Gastrocnemius medialis (tissue), 4 donors: ENCODE results near the gene OAT. TPM values are rescaled to one million over a fixed set of nuclear protein-coding genes. Genes with fewer than 3 reads are reported as not detected.

Experiments used
- ATAC-seq, 2 donors: fragments of 150-250 bp; one replicate each; pipeline ENCODE4 v1.9.1; 2016
- DNase-seq, 2 donors: peaks; one replicate each; pipeline ENCODE4 v3.0.0-alpha.2; 2019
- H3K27ac ChIP-seq, 4 donors: fragments of 200-600 bp; sonication (generic); 1 replicate in 1 of 4; 2 replicates in 3 of 4; pipeline ENCODE4 v1.5.1; 2016 to 2018; ENCODE audit warnings: mild to moderate bottlenecking in 2 of 4, moderate library complexity in 1 of 4
- H3K27me3 ChIP-seq, 3 donors: fragments of 200-600 bp; sonication (generic) in 2 of 3; 1 replicate in 1 of 3; 2 replicates in 2 of 3; pipeline versions ENCODE4 v1.5.1 to v1.6.0; 2016 to 2019; ENCODE audit warnings: mild to moderate bottlenecking in 1 of 3, moderate library complexity in 1 of 3
- H3K36me3 ChIP-seq, 2 donors: fragments of 200-600 bp; sonication (generic) in 1 of 2; one replicate each; pipeline ENCODE4 v1.5.1; 2017 to 2018
- H3K4me1 ChIP-seq, 2 donors: fragments of 200-600 bp; sonication (generic) in 1 of 2; one replicate each; pipeline ENCODE4 v1.5.1; 2016 to 2017; ENCODE audit warnings: mild to moderate bottlenecking in 2 of 2
- H3K4me3 ChIP-seq, 4 donors: fragments of 200-600 bp; sonication (generic) in 3 of 4; 1 replicate in 1 of 4; 2 replicates in 3 of 4; pipeline ENCODE4 v1.5.1; 2016 to 2019; ENCODE audit warnings: mild to moderate bottlenecking in 2 of 4
- H3K9me3 ChIP-seq, 3 donors: fragments of 200-600 bp; sonication (generic) in 2 of 3; 1 replicate in 1 of 3; 2 replicates in 2 of 3; pipeline ENCODE4 v1.5.1; 2016 to 2019
- CTCF ChIP-seq, 5 experiments: fragments of 450-650 bp in 3 of 5; fragments of 200-600 bp in 2 of 5; sonication (generic) in 2 of 5; IDR thresholded peaks in 4 of 5; conservative IDR thresholded peaks in 1 of 5; 1 replicate in 4 of 5; 2 replicates in 1 of 5; pipeline ENCODE4 v1.5.1; 2016 to 2019; ENCODE audit warnings: antibody characterized with exemption in 5 of 5, mild to moderate bottlenecking in 3 of 5, moderate library complexity in 3 of 5
- POLR2A ChIP-seq, 2 donors: fragments of 450-650 bp; IDR thresholded peaks; one replicate each; pipeline ENCODE4 v1.6.1; 2017; ENCODE audit warnings: antibody characterized with exemption in 2 of 2, mild to moderate bottlenecking in 2 of 2, moderate library complexity in 2 of 2
- in situ Hi-C, 4 donors: fragments of 200-750 bp; cut with MboI; loops; one replicate each; pipeline versions ENCODE4 v1.15.0 to v1.8.0; 2017; ENCODE audit warnings: low sequenced_read_pairs in 4 of 4
- intact Hi-C: fragments of 100-400 bp; cut with DNase I; formaldehyde crosslinking; loops from one replicate; pipeline ENCODE4 v1.15.1; 2023; ENCODE audit warnings: low total_unique reads
- total RNA-seq, 4 donors: library from RNA; depleted of rRNA; stranded (reverse); fragments of >200 nt; gene quantifications; one replicate each; pipeline versions ENCODE4 v1.1.0 to v1.2.3, GENCODE V29; 2016

Gene OAT
- total RNA-seq, 4 donors from 2014 or later, result 20.1 to 97.2 (median 42.6) TPM

- Histone ChIP-seq H3K4me3 (no peak overlapping the region), H3K9me3 (no peaks in the 10 kb centered on the region), H3K27ac (no peak overlapping the region), H3K4me1 (no peaks in the 10 kb centered on the region), H3K27me3 (peaks cover 0 to 2% (median 0%) of the 10 kb centered on the region in 3 donors), H3K36me3 (no peaks in the 10 kb centered on the region)
- no peak for DNase-seq
- no peak for TF ChIP-seq CTCF (IDR thresholded peaks at IDR 0.05 in 4 of 5, conservative IDR thresholded peaks at IDR 0.05 in 1 of 5)
- no peak for TF ChIP-seq POLR2A (IDR thresholded peaks at IDR 0.05)
- in situ Hi-C loops (no loop called here), intact Hi-C loops (no loop called here)
- ATAC-seq, result no peak
Measured at GRCh38 chr10:124428207-124428777, 9.6 kb upstream of the OAT start.

- no peak overlapping the region for H3K27ac ChIP-seq
- intact Hi-C loops, result no loop called here
- no peak overlapping the region for H3K4me3 ChIP-seq
- peaks cover 0 to 2% (median 0%) of the 10 kb centered on the region in 3 donors for H3K27me3 ChIP-seq
- no peaks in the 10 kb centered on the region for H3K9me3 ChIP-seq
- TF ChIP-seq CTCF (IDR thresholded peaks at IDR 0.05 in 4 of 5, conservative IDR thresholded peaks at IDR 0.05 in 1 of 5) (no peak), POLR2A (IDR thresholded peaks at IDR 0.05) (no peak)
- in situ Hi-C loops, result no loop called here
- H3K4me1 ChIP-seq, result no peaks in the 10 kb centered on the region
- DNase-seq, result no peak
- no peaks in the 10 kb centered on the region for H3K36me3 ChIP-seq
- ATAC-seq, result no peak
Measured at GRCh38 chr10:124425227-124425962, 6.7 kb upstream of the OAT start.

- H3K27me3 ChIP-seq, result no peaks in the 10 kb centered on the region
- H3K27ac ChIP-seq, result no peak overlapping the region
- ATAC-seq (no peak), DNase-seq (no peak)
- in situ Hi-C loops (no loop called here), intact Hi-C loops (no loop called here)
- no peaks in the 10 kb centered on the region for H3K36me3 ChIP-seq
- peaks cover 0 to 3% of the 10 kb centered on the region in 2 donors for H3K4me1 ChIP-seq
- H3K9me3 ChIP-seq, result no peaks in the 10 kb centered on the region
- H3K4me3 ChIP-seq, result no peak overlapping the region
- no peak for TF ChIP-seq POLR2A (IDR thresholded peaks at IDR 0.05)
- no peak for TF ChIP-seq CTCF (IDR thresholded peaks at IDR 0.05 in 4 of 5, conservative IDR thresholded peaks at IDR 0.05 in 1 of 5)
Measured at GRCh38 chr10:124423813-124424212, 5.1 kb upstream of the OAT start.

GRCh38 chr10:124422742-124423141 lies 4.0 kb upstream of the OAT start:
- no peaks in the 10 kb centered on the region for H3K27me3 ChIP-seq
- no peak for ATAC-seq
- no peaks in the 10 kb centered on the region for H3K36me3 ChIP-seq
- in situ Hi-C loops, result no loop called here
- TF ChIP-seq CTCF (IDR thresholded peaks at IDR 0.05 in 4 of 5, conservative IDR thresholded peaks at IDR 0.05 in 1 of 5), result no peak
- no peak for TF ChIP-seq POLR2A (IDR thresholded peaks at IDR 0.05)
- DNase-seq, result no peak
- no peak overlapping the region for H3K4me3 ChIP-seq
- intact Hi-C loops, result no loop called here
- H3K4me1 ChIP-seq, result peaks cover 0 to 6% of the 10 kb centered on the region in 2 donors
- no peaks in the 10 kb centered on the region for H3K9me3 ChIP-seq
- H3K27ac ChIP-seq, result no peak overlapping the region
